Activated CD8-positive, alpha-beta memory T cell treated with anti-CD3 and anti-CD28 coated beads for 1 hour (primary cell): ENCODE measurements around the gene CDK13.
"Not testable (repeated sequence)": the region's sequence is repeated elsewhere in the genome, so short reads cannot be mapped to it uniquely, and the experiment has no call there.

Experiments used
- DNase-seq, 2 donors: peaks; one replicate each; pipeline ENCODE4 v3.0.0-alpha.2; 2020; ENCODE audit warnings: low read depth in 1 of 2; ENCODE audit errors: extremely low read depth in 1 of 2

The CDK13 gene

DNA sequence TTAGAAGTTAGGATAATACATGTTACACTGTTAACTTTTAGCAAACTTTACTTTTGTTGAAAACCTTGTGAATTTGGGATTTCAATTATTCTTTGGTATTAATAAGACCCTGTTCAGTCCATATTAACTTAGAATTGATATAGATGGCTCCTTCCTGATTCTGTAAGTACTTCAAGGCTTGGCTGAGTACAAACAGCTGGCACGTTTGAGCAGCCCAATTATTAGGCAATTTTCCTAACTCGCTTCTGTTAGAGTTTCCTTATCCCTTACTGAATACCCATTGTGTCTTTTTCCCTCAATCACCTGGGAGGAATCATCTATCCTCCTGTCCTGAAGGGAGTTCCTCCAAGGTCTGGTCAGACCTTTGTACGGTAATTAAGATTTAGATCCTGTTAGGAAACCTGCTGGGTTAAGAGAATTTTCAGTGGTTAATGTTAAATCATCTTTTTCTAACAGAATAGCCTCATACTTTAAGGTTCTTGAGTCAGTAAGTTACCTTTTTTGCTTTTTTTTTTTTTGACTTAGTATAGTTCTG is 195.6 kb downstream of the CDK13 start:
- DNase-seq = not testable (repeated sequence)

DNA sequence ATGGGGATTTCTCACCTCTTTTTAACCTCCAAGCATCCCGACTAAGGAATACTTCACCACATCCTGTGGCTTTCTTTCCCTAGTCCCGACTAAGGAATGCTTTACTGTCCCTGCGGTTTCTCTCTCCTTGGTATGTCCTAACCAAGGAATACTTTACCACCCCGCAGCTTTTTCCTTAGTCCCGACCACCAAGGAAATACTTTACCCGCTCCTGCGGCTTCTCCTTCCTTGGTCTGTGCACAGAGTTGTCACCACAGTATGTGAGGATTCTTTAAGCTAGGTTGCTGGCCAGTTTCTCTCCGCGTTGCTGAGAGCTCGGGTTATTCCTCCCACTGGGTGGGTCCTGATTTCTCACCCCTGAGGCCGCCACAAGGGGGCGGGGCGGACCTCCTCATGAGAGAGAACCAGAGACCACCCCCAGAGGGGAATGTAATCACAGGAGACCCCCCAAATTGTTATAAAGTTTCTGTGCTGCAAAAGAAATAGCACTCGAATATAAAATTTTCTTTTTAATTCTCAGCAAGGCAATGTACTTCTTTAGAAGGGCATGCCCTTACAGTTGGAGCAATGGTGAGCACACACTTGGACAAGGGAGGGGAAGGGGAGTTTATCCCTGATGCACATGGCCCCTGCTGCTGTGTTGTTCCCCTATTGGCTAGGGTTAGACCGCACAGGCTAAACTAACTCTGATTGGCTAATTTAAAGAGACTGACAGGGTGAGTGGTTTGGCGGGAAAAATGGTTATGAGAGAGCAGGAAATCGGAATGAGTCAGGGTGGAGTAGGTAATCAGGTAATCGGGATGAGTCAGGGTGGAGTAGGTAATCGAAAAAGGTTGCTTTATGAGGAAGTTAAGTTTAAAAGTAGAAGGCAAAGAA is 197.6 kb downstream of the CDK13 start:
- no peak for DNase-seq

- not testable (repeated sequence) for DNase-seq
Measured at GRCh38 chr7:40148247-40148580, 198.2 kb downstream of the CDK13 start.

DNA sequence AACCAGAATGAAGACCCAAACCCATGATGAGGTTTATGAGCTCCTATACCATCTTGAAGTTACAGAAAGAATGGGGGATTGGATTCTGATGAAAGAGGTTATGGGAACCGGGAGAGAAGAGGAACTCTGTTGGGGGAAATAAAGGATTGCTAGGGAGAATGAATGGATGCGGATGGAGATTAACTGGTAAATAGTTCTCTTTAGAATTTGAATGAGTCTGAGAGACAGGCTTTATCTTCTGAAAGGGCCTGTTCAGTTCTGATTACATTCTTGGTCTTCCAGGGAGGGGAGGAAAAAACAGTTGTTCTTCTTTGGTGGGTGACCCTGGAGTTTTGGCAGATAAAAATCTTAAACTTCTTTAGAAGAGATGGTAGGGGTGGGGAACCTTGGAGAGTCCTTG is 198.6 kb downstream of the CDK13 start:
- DNase-seq = no peak
